LNCaP clone FGC (cell line): ENCODE measurements around the gene ZBTB43.

Experiments
- DNase-seq: peaks from one replicate; pipeline ENCODE4 v3.0.0-alpha.2; 2011; ENCODE audit warnings: low read depth
- H3K4me3 ChIP-seq: 2 replicates; pipeline ENCODE4 v1.5.1; 2011; ENCODE audit warnings: mild to moderate bottlenecking, low read depth, low read length, control low read depth
- CTCF ChIP-seq: IDR thresholded peaks from 2 replicates; pipeline ENCODE4 v1.5.1; 2012; ENCODE audit warnings: mild to moderate bottlenecking; ENCODE audit not compliant: control insufficient read depth, insufficient read depth; ENCODE audit errors: extremely low read depth

ZBTB43 gene

GRCh38 chr9:126856326-126856877, 51.6 kb downstream of the ZBTB43 start:
- TF ChIP-seq CTCF, result no peak

DNA sequence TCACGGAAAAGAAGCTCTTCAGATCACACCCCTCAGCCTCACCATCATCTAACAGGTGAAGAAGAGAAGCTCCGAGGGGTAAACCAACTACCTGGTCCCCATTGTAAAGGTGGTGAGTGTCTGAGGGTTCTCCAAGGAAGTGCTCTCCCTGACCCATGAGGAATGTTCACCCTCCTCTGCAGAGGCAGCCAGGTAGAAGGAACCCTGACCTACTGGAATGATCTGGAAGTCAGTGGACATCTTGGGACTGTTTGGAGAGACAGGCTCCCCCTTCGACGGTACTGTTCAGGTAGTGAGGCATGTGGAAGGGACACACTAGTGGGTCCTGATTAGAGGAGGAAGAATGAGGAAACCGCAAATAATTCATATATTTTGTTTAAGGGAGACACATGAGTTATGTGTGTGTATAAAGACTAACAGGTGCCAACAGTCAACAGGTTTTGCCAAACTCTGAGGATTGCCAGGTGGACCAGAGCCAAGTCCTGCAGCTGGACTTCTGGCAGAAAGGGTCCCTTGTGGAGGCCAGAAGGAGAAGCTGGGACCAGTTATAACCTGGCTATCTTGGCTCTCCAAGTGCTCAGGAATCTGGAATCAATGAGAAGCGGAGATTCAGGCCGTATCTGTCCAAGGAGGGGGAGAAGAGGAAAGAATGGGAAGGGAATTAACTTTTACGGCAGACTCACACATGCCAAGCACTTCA, 52.6 kb downstream of the ZBTB43 start:
- DNase-seq, result peak; percentile 63
- TF ChIP-seq CTCF, result no peak
- H3K4me3 ChIP-seq, result no peak overlapping the region

More at GRCh38 chr9:126856326-126856877, 51.6 kb downstream of the ZBTB43 start:
- no peak for DNase-seq
- H3K4me3 ChIP-seq, result no peak overlapping the region

DNA sequence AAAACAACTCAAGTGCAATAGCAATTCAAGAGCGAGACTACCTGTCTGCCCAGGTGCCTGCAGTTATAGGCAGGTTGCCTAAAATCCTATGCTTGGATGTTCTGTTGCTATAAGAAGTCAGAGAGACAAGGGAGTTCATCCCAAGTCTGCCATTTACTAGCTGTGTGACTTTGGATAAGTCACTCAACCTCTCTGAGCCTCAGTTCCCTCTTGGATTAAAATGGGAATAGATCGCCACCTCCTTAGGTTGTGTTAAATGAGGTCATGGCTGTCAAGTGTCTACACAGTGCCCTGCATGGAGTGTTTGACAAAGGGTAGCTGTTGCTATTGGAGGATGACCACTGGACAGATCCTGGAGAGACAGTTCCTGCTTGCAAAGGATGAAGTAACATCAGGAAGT, 54.3 kb downstream of the ZBTB43 start:
- H3K4me3 ChIP-seq, result no peak overlapping the region
- DNase-seq, result no peak
- TF ChIP-seq CTCF, result no peak

- no peak for DNase-seq
These were observed 55.4 kb downstream of the ZBTB43 start, which contains the start of gene ZBTB34 for GRCh38 chr9:126860077-126860756. ZBTB34 (plus strand) TSS chr9:126860639; CDS start chr9:126879400, 18,761 bp downstream.

GRCh38 chr9:126860757-126861466, 56.1 kb downstream of the ZBTB43 start:
- H3K4me3 ChIP-seq, result peak overlapping the region; percentile 83
- no peak for DNase-seq
- TF ChIP-seq CTCF, result no peak

More at GRCh38 chr9:126860077-126860756, 55.4 kb downstream of the ZBTB43 start, which contains the start of gene ZBTB34:
- H3K4me3 ChIP-seq, result peak within 1 kb of the TSS; percentile 83
- TF ChIP-seq CTCF, result peak; percentile 85

GRCh38 chr9:126861707-126862103, 56.9 kb downstream of the ZBTB43 start:
- DNase-seq, result no peak

More at GRCh38 chr9:126861707-126862103, 56.9 kb downstream of the ZBTB43 start:
- peak overlapping the region; percentile 83 for H3K4me3 ChIP-seq
- no peak for TF ChIP-seq CTCF
